MM.1S (cell line): ENCODE measurements around the gene CBX3.

Experiments
- DNase-seq: peaks from one replicate; pipeline ENCODE4 v3.0.0-alpha.2; 2015
- H2AFZ ChIP-seq: fragments of 300-600 bp; sonication (generic); 2 replicates; pipeline ENCODE4 v1.6.0; 2016; ENCODE audit warnings: antibody characterized with exemption, low read length
- H3F3A ChIP-seq: fragments of 300-600 bp; sonication (generic); 2 replicates; pipeline ENCODE4 v1.6.1; 2016; ENCODE audit warnings: mild to moderate bottlenecking, antibody characterized with exemption, low read length, moderate library complexity, mixed read lengths; ENCODE audit not compliant: insufficient read depth
- H3K27ac ChIP-seq: fragments of 300-600 bp; sonication (generic); 2 replicates; pipeline ENCODE4 v1.5.1; 2016; ENCODE audit warnings: mild to moderate bottlenecking, low read length
- H3K27me3 ChIP-seq: fragments of 300-600 bp; sonication (generic); replicated peaks from 2 replicates; pipeline ENCODE4 v1.6.0; 2016; ENCODE audit warnings: low read length; ENCODE audit not compliant: insufficient read depth
- H3K36me3 ChIP-seq: fragments of 300-600 bp; sonication (generic); replicated peaks from 2 replicates; pipeline ENCODE4 v1.6.1; 2016; ENCODE audit warnings: mild to moderate bottlenecking, low read length, mixed read lengths; ENCODE audit not compliant: insufficient read depth
- H3K4me1 ChIP-seq: fragments of 300-600 bp; sonication (generic); 2 replicates; pipeline ENCODE4 v1.6.1; 2016; ENCODE audit warnings: low read length, mixed read lengths
- H3K4me2 ChIP-seq: fragments of 300-600 bp; sonication (generic); 2 replicates; pipeline ENCODE4 v1.6.0; 2016; ENCODE audit warnings: low read depth, low read length
- H3K4me3 ChIP-seq: fragments of 300-600 bp; sonication (generic); 2 replicates; pipeline ENCODE4 v1.5.1; 2016; ENCODE audit warnings: low read length, mixed read lengths
- H3K79me2 ChIP-seq: fragments of 300-600 bp; sonication (generic); 2 replicates; pipeline ENCODE4 v1.6.1; 2016; ENCODE audit warnings: mixed run types, low read length, mixed read lengths
- H3K9ac ChIP-seq: fragments of 300-600 bp; sonication (generic); 2 replicates; pipeline ENCODE4 v1.6.1; 2016; ENCODE audit warnings: low read length, mixed read lengths
- H3K9me2 ChIP-seq: fragments of 300-600 bp; sonication (generic); replicated peaks from 2 replicates; pipeline ENCODE4 v1.6.1; 2016; ENCODE audit warnings: mild to moderate bottlenecking, low read length, mixed read lengths; ENCODE audit not compliant: insufficient read depth
- H3K9me3 ChIP-seq: fragments of 300-600 bp; sonication (generic); replicated peaks from 2 replicates; pipeline ENCODE4 v1.6.1; 2016; ENCODE audit warnings: mild to moderate bottlenecking, low read length, mixed read lengths; ENCODE audit not compliant: insufficient read depth
- H4K20me1 ChIP-seq: fragments of 300-600 bp; sonication (generic); 2 replicates; pipeline ENCODE4 v1.6.1; 2016; ENCODE audit warnings: mild to moderate bottlenecking, low read length, moderate library complexity, mixed read lengths; ENCODE audit not compliant: insufficient read depth
- EZH2 ChIP-seq: fragments of 300-600 bp; sonication (generic); optimal IDR thresholded peaks from 2 replicates; pipeline ENCODE3; 2017; ENCODE audit warnings: low read depth, mild to moderate bottlenecking, antibody characterized with exemption, low read length, mixed read lengths
- EZH2phosphoT487 ChIP-seq: fragments of 300-600 bp; sonication (generic); IDR thresholded peaks from 2 replicates; pipeline ENCODE4 v1.6.1; 2018; ENCODE audit warnings: antibody characterized with exemption, low read length
- TF ChIP-seq, protein P1 (sequence below): fragments of 300-600 bp; sonication (generic); IDR thresholded peaks from 2 replicates; pipeline ENCODE4 v1.5.1; 2016; ENCODE audit warnings: antibody characterized with exemption, low read length, mixed read lengths

The CBX3 gene

DNA sequence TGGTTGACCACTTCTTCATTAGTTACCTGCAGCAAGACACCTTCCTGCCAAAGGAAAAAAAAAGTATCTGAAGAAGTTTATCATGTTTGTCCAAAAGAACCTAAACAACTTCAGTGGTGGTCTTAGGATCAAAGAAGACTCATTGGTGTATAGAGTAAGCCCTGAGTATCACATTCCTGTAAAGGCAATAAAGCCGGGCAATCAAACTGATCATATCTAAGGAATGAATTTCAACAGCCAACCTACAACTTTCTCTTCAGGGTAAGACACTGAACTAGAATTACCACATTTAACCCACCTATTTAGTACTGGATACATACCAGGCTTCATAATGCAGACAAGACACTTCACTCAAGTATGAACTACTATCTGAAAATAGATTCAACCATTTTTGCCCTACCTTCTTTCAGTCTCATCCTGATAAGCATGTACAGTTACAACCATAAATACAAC, 11.1 kb upstream of the CBX3 start:
- Histone ChIP-seq H3K36me3 (peaks cover 45% of the 10 kb centered on the region), H3K4me3 (no peak overlapping the region), H3K79me2 (peaks cover 85% of the 10 kb centered on the region), H3K4me1 (peaks cover 77% of the 10 kb centered on the region), H3K4me2 (no peak overlapping the region), H4K20me1 (peaks cover 84% of the 10 kb centered on the region), H3K9ac (no peak overlapping the region), H3F3A (peaks cover 94% of the 10 kb centered on the region), H3K9me2 (no peaks in the 10 kb centered on the region), H2AFZ (no peak overlapping the region), H3K27ac (no peak overlapping the region), H3K9me3 (no peaks in the 10 kb centered on the region), H3K27me3 (no peaks in the 10 kb centered on the region)
- no peak for DNase-seq
- TF ChIP-seq, protein P1, sequence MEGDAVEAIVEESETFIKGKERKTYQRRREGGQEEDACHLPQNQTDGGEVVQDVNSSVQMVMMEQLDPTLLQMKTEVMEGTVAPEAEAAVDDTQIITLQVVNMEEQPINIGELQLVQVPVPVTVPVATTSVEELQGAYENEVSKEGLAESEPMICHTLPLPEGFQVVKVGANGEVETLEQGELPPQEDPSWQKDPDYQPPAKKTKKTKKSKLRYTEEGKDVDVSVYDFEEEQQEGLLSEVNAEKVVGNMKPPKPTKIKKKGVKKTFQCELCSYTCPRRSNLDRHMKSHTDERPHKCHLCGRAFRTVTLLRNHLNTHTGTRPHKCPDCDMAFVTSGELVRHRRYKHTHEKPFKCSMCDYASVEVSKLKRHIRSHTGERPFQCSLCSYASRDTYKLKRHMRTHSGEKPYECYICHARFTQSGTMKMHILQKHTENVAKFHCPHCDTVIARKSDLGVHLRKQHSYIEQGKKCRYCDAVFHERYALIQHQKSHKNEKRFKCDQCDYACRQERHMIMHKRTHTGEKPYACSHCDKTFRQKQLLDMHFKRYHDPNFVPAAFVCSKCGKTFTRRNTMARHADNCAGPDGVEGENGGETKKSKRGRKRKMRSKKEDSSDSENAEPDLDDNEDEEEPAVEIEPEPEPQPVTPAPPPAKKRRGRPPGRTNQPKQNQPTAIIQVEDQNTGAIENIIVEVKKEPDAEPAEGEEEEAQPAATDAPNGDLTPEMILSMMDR, result no peak

DNA sequence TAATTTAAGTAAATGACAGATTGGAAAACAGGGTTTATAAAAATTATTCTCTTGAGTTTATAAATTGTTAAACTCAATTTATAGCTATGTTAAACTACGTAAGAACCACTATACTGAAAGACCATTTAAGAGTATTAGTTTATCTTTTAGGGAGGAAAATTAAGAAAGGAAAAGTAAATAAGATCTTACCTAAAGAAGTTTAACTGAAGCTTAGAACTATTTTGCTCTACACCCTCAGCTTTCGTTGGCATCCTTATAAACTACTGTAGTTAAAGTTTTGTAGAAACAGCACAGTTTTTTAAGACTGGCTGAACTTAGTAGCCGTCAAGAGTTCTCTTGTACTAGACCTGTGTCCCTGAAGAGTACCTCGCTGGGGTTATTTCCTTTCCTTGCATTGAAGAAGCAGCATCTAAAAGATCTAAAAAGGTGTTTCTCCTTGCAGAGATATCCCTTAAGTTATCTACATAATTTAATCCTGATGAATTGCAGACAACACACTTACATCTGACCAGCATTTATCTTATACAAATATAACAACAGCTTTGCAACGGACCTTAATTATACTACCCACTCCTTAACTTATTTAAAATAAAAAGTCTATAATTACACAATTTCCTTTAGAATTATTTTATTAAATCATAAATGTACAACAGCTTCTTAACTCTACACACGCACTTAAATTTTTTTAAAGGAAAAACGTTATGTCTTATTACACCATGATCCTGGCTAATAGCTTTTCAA, 10.1 kb upstream of the CBX3 start:
- H4K20me1 ChIP-seq, result peaks cover 92% of the 10 kb centered on the region
- no peak for DNase-seq
- peaks cover 78% of the 10 kb centered on the region for H3K4me1 ChIP-seq
- no peak overlapping the region for H3K4me2 ChIP-seq
- no peak overlapping the region for H3K4me3 ChIP-seq
- TF ChIP-seq, protein P1, result no peak
- TF ChIP-seq EZH2 (no peak), EZH2phosphoT487 (no peak)
- H3F3A ChIP-seq, result peaks cover 95% of the 10 kb centered on the region
- no peaks in the 10 kb centered on the region for H3K9me3 ChIP-seq
- H3K27me3 ChIP-seq, result no peaks in the 10 kb centered on the region
- H3K27ac ChIP-seq, result no peak overlapping the region
- H3K9me2 ChIP-seq, result no peaks in the 10 kb centered on the region
- H3K36me3 ChIP-seq, result peaks cover 54% of the 10 kb centered on the region
- peaks cover 93% of the 10 kb centered on the region for H3K79me2 ChIP-seq
- H2AFZ ChIP-seq, result no peak overlapping the region
- H3K9ac ChIP-seq, result no peak overlapping the region

DNA sequence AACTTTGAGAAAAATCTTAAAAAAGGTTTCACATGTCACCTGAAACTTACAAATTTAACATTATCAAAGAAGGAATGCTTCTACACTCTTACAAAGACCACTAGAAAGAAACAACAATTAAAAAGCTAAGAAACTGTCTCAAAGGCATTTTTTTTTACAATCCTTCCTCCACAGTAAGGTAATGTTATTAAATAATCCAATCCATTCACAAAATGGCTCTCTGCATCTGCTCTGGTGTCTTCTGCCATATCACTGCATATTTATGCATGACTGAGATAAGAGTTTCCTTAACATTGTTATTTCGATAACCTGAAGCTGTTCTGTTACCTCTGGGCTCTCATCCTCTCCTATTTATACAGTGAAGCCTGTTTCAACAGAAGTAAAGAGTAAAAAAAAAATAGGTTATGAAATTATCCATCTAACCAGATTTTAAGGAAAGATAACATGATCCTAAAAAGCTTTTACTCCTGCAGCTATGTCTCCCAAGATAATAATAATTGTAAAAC, 9.5 kb upstream of the CBX3 start:
- H3K4me2 ChIP-seq, result no peak overlapping the region
- H2AFZ ChIP-seq, result no peak overlapping the region
- peaks cover 80% of the 10 kb centered on the region for H3K4me1 ChIP-seq
- no peak overlapping the region for H3K9ac ChIP-seq
- H3K36me3 ChIP-seq, result peaks cover 60% of the 10 kb centered on the region
- peaks cover 95% of the 10 kb centered on the region for H3F3A ChIP-seq
- peaks cover 98% of the 10 kb centered on the region for H3K79me2 ChIP-seq
- no peaks in the 10 kb centered on the region for H3K27me3 ChIP-seq
- no peak overlapping the region for H3K4me3 ChIP-seq
- no peak overlapping the region for H3K27ac ChIP-seq
- no peak for TF ChIP-seq EZH2phosphoT487
- no peak for TF ChIP-seq EZH2
- TF ChIP-seq, protein P1, result no peak
- H4K20me1 ChIP-seq, result peaks cover 92% of the 10 kb centered on the region
- DNase-seq, result no peak
- no peaks in the 10 kb centered on the region for H3K9me2 ChIP-seq
- H3K9me3 ChIP-seq, result no peaks in the 10 kb centered on the region
